Sigmoid colon (tissue), 7 donors: ENCODE results near the gene TMEM156. TPM values are rescaled to one million over a fixed set of nuclear protein-coding genes. Genes with fewer than 3 reads are reported as not detected.

Experiments
- DNase-seq: peaks from one replicate; pipeline ENCODE4 v3.0.0-alpha.2; 2019
- H3K27ac ChIP-seq, 4 donors: fragments of 200-600 bp; sonication (generic); one replicate each; pipeline ENCODE4 v1.5.1; 2016 to 2019; ENCODE audit warnings: mild to moderate bottlenecking in 1 of 4
- H3K27me3 ChIP-seq, 3 donors: fragments of 200-600 bp; sonication (generic); one replicate each; pipeline ENCODE4 v1.5.1; 2019; ENCODE audit warnings: mild to moderate bottlenecking in 1 of 3
- H3K36me3 ChIP-seq, 4 donors: fragments of 200-600 bp; sonication (generic); one replicate each; pipeline ENCODE4 v1.5.1; 2016 to 2019
- H3K4me1 ChIP-seq, 4 donors: fragments of 200-600 bp; sonication (generic); one replicate each; pipeline ENCODE4 v1.5.1; 2017 to 2019
- H3K4me3 ChIP-seq, 4 donors: fragments of 200-600 bp; sonication (generic); one replicate each; pipeline ENCODE4 v1.5.1; 2017 to 2019; ENCODE audit warnings: mild to moderate bottlenecking in 2 of 4, moderate library complexity in 1 of 4
- H3K9me3 ChIP-seq, 4 donors: fragments of 200-600 bp in 3 of 4; sonication (generic) in 3 of 4; one replicate each; pipeline versions ENCODE4 v1.5.1 to v1.6.1; 2013 to 2019
- CTCF ChIP-seq, 4 experiments: fragments of 450-650 bp in 3 of 4; fragments of 200-600 bp in 1 of 4; IDR thresholded peaks; one replicate each; pipeline ENCODE4 v1.5.1; 2016 to 2019; ENCODE audit warnings: antibody characterized with exemption in 4 of 4, mild to moderate bottlenecking in 3 of 4, moderate library complexity in 2 of 4
- EP300 ChIP-seq, 4 donors: sonication (generic); formaldehyde crosslinking; IDR thresholded peaks; one replicate each; pipeline ENCODE4 v1.6.1; 2017; ENCODE audit warnings: antibody characterized with exemption in 4 of 4
- POLR2A ChIP-seq, 2 donors: fragments of 450-650 bp; IDR thresholded peaks; one replicate each; pipeline ENCODE4 v1.6.1; 2016; ENCODE audit warnings: antibody characterized with exemption in 2 of 2, mild to moderate bottlenecking in 2 of 2, moderate library complexity in 2 of 2
- POLR2AphosphoS5 ChIP-seq, 4 donors: sonication (generic); formaldehyde crosslinking; IDR thresholded peaks; one replicate each; pipeline ENCODE4 v1.6.1; 2017; ENCODE audit warnings: antibody characterized with exemption in 4 of 4
- WGBS, 2 donors: extraction: QIAGEN DNeasy Blood & Tissue Kit; methylation state at CpG; one replicate each; pipeline ENCODE4 v1.1.7; 2013; 5-methylcytosine and 5-hydroxymethylcytosine counted together
- intact Hi-C: fragments of 100-400 bp; cut with DNase I; formaldehyde crosslinking; loops from one replicate; pipeline ENCODE4 v1.15.1; 2023
- polyA plus RNA-seq, 3 donors: library from polyadenylated mRNA; stranded (reverse); fragments of 200-250 nt; gene quantifications; one replicate each; pipeline ENCODE4 v1.2.3, GENCODE V29; 2013
- total RNA-seq, 4 donors: library from RNA; depleted of rRNA; stranded (reverse); fragments of >200 nt; gene quantifications; one replicate each; pipeline ENCODE4 v1.1.0, GENCODE V29; 2016
- donor health status: healthy with polysubstance abuse.
- donor health status: Bipolar disorder and iron deficiency.
- donor health status: healthy.

TMEM156 gene
- total and polyA plus RNA-seq, 7 donors, result 0.66 to 9.1 (median 6.5) TPM; not detected in 4

DNA sequence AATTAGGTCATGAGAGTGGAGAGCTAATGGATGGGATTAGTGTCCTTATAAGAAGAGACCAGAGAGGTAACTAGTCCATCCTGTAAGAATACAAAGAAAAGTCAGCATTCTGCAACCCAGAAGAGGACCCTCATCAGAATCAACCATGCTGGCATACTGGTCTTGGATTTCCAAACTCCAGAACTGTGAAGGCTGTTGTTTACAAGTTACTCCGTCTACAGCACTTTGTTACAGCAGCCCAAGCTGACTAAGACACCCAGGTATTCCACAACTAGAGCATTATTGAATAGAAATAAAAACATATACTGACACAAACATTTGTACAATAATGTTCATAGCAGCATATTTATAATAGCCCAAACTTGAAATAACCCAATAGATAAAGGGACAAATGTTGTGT is 9.2 kb downstream of the TMEM156 start:
- no peak for TF ChIP-seq CTCF (IDR thresholded peaks at IDR 0.05)
- TF ChIP-seq EP300 (IDR thresholded peaks at IDR 0.05), result no peak
- no peak for TF ChIP-seq POLR2A (IDR thresholded peaks at IDR 0.05)
- TF ChIP-seq POLR2AphosphoS5 (IDR thresholded peaks at IDR 0.05), result no peak
- Histone ChIP-seq H3K4me3 (no peak overlapping the region), H3K27ac (no peak overlapping the region), H3K27me3 (no peaks in the 10 kb centered on the region), H3K36me3 (no peaks in the 10 kb centered on the region), H3K4me1 (no peaks in the 10 kb centered on the region), H3K9me3 (no peaks in the 10 kb centered on the region)
- 94 to 95% methylated on average over 1 of the region's 1 CpG for WGBS, 2 donors
- DNase-seq, result no peak
- intact Hi-C loops, result no loop called here

- H3K36me3 ChIP-seq, result no peaks in the 10 kb centered on the region
- no peaks in the 10 kb centered on the region for H3K27me3 ChIP-seq
- 69 to 86% methylated on average over 2 of the region's 2 CpGs for WGBS, 2 donors
- no peak for TF ChIP-seq CTCF (IDR thresholded peaks at IDR 0.05)
- TF ChIP-seq POLR2A (IDR thresholded peaks at IDR 0.05), result no peak
- TF ChIP-seq EP300 (IDR thresholded peaks at IDR 0.05), result no peak
- no peak for TF ChIP-seq POLR2AphosphoS5 (IDR thresholded peaks at IDR 0.05)
- no peaks in the 10 kb centered on the region for H3K4me1 ChIP-seq
- DNase-seq, result no peak
- no peak overlapping the region for H3K27ac ChIP-seq
- no peaks in the 10 kb centered on the region for H3K9me3 ChIP-seq
- H3K4me3 ChIP-seq, result no peak overlapping the region
- intact Hi-C loops, result no loop called here
These were observed 10.0 kb downstream of the TMEM156 start for GRCh38 chr4:39022241-39022640.

GRCh38 chr4:39021631-39022030 is 10.6 kb downstream of the TMEM156 start:
- WGBS, 2 donors, result 95 to 97% methylated on average over 3 of the region's 3 CpGs
- DNase-seq, result no peak
- no peak for TF ChIP-seq POLR2A (IDR thresholded peaks at IDR 0.05)

GRCh38 chr4:39020130-39020529 is 12.1 kb downstream of the TMEM156 start:
- Histone ChIP-seq H3K4me1 (no peaks in the 10 kb centered on the region), H3K9me3 (peaks cover 0 to 3% (median 0%) of the 10 kb centered on the region in 4 donors), H3K36me3 (no peaks in the 10 kb centered on the region), H3K27ac (no peak overlapping the region), H3K4me3 (no peak overlapping the region), H3K27me3 (no peaks in the 10 kb centered on the region)
- intact Hi-C loops, result no loop called here
- TF ChIP-seq POLR2AphosphoS5 (IDR thresholded peaks at IDR 0.05) (no peak), CTCF (IDR thresholded peaks at IDR 0.05) (no peak), EP300 (IDR thresholded peaks at IDR 0.05) (no peak)
- DNase-seq, result no peak
- WGBS, 2 donors, result 62 to 80% methylated on average over 4 of the region's 4 CpGs

More at GRCh38 chr4:39021631-39022030, 10.6 kb downstream of the TMEM156 start:
- Histone ChIP-seq H3K4me3 (no peak overlapping the region), H3K27me3 (no peaks in the 10 kb centered on the region), H3K27ac (no peak overlapping the region), H3K9me3 (no peaks in the 10 kb centered on the region), H3K36me3 (no peaks in the 10 kb centered on the region), H3K4me1 (no peaks in the 10 kb centered on the region)
- intact Hi-C loops, result no loop called here

- 43 to 79% methylated on average over 2 of the region's 2 CpGs for WGBS, 2 donors
- Histone ChIP-seq H3K4me3 (no peak overlapping the region), H3K27me3 (no peaks in the 10 kb centered on the region), H3K9me3 (peaks cover 0 to 5% (median 0%) of the 10 kb centered on the region in 4 donors), H3K27ac (no peak overlapping the region), H3K36me3 (no peaks in the 10 kb centered on the region), H3K4me1 (no peaks in the 10 kb centered on the region)
- no peak for DNase-seq
- intact Hi-C loops, result no loop called here
- TF ChIP-seq POLR2AphosphoS5 (IDR thresholded peaks at IDR 0.05), result no peak
- TF ChIP-seq CTCF (IDR thresholded peaks at IDR 0.05), result no peak
- TF ChIP-seq EP300 (IDR thresholded peaks at IDR 0.05), result no peak
- TF ChIP-seq POLR2A (IDR thresholded peaks at IDR 0.05), result no peak
These were observed 18.2 kb downstream of the TMEM156 start for GRCh38 chr4:39014028-39014427.
